ENCODE data around the gene MANSC1.

- TF ChIP-seq CTCF (conservative IDR thresholded peaks at IDR 0.05), result no peak
- no peak for TF ChIP-seq EZH2 (IDR thresholded peaks at IDR 0.05; ENCODE audit: low read depth)
Observed at GRCh38 chr12:12378616-12379015, 28.6 kb upstream of the MANSC1 start.

Measured in PC-9 (cell line).